Lung microvascular endothelial cell (primary cell): Measurements from ENCODE around the gene ETV3. TPM values are rescaled to one million over a fixed set of nuclear protein-coding genes. Genes with fewer than 3 reads are reported as not detected.
A peak's percentile ranks its signal among the peaks of the same experiment; 100 is the strongest.
"Not testable (repeated sequence)": the region's sequence is repeated elsewhere in the genome, so short reads cannot be mapped to it uniquely, and the experiment has no call there.

Experiments
- DNase-seq, 2 donors: peaks; one replicate each; pipeline versions ENCODE4 v3.0.0 to v3.0.0-alpha.2; 2010; ENCODE audit warnings: low read depth in 2 of 2
- total RNA-seq: library from RNA; depleted of rRNA; stranded (reverse); fragments of >200 nt; gene quantifications from 2 replicates; pipeline ENCODE4 v1.2.1, GENCODE V29; 2014

ETV3 gene
- total RNA-seq, 1 donor from 2014 or later, result 15.1 TPM

DNA sequence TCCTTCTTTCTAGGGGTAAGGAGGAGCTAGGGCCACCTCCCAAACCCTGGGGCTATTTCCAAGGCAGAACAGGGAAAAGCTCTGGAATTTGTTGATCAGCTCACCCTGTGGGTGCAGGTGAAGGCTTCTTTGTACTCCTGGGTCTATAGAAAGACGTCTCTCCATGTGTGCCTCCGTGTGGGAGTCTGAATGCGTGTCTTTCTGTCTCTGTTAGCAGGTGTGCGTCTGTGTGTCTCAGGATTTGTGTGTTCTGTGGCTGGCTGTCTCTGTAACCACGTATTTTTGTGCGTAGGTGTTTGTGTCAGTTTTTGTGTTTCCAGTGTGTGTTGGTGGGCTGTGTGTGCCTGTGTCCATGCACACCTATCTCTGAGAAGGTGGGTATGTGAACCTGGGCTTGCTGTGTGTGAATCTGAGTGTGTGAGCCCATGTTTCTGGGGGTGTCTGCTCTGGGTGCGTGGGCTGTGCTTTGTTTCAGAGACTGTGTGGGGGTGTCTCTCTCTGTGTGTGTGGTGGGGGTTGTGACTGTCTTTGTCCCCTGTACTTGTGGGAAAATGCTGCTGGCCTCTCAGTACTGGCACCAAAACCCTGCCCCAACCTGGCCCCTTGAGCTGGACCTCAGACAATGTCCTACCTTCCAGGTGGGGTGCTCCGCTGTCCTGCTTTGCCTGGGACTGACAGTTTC lies 25.9 kb downstream of the ETV3 start:
- no peak for DNase-seq

DNA sequence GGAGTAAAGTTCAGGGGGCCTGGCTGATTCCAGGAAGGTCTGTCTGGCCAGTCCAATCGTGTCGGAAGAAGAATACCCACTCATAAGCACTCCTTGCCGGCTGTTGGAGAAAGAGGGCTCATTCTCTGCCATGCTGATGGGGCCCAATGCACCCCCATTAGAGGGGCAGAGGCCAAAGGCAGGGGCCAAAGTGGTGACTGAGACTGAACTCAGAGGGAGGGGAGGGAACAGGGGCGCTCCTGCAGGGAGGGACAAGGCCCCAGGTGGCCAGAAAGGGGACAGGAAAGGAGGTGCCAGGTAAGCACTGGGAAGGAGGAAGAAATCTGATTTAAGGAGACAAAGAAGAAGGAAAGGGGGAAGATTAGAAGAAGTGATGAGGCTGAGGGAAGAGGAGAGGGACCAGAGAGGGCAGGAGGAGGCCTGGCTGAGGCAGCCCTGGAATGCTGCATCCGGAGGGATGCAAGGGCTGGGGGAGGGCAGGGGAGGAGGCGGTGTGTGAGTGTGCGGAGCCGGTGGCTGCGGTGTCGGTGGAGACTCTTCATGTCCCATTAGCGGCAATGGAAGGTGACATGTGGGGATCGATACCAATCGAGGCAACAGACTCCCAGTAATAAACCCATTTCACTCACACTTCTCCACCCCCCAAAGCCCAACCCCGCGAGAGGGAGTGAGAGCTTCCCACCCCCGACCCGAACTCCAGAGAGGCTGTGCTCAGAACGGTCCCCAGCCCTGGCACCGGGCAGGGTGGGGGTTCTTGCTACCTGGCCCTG lies 26.6 kb downstream of the ETV3 start:
- no peak for DNase-seq

DNA sequence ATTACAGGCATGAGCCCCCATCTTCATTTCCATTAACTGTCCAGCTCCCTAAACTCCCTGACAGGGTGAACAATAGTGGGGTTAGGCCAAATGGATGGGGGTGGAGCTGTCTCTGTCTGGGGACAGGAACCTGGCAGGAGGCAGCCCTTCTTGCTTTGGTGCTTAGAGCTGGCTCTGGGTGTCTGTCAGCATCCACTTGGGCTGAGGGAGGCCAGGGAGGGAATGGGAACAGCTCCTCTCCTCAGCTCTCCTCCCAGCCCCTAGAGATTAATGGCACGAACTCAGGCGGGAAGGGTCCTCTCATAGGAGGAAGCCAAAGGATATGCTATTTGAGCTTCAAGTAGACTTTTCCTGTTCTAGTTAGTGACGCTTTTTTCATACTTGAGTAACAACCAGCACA lies 27.5 kb downstream of the ETV3 start:
- no peak for DNase-seq

DNA sequence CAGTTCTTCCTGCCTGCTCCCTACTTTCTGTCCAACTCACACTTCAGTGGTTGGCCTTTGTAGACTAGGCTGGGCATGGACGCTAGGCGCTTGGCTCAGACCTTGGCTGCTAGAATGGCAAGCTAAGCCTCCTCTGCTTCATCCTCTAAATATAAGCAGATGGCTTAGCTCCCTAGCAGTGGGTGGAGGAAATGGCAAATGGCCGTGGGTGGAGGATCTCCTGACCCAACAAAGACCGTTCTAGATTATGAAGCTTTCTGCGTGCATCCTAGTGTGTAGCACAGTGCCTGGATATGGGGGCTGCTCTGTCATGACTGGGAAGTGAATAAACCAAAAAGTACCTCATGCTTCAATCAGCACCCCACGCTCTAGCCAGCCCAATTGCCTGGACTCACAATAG lies 28.2 kb downstream of the ETV3 start:
- no peak for DNase-seq

DNA sequence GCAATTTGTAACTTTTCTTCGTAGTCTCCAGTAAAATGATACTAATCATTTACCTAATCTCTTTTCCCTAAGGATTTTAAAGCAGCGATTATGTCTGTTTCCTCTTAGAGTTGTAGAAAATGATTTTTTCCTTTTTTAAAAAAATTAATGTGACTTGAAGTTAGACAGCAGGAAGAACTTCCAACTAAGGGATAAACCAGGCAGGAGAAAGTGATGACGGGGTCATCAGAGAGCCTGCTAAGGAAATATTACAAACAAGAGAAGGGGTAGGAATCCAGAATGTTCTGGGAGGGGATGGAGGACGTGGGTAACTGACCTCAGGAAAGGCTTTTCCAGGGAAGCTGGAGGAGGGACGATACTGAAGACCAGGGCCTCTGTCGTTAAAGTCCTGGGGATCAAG lies 29.7 kb downstream of the ETV3 start:
- no peak for DNase-seq

DNA sequence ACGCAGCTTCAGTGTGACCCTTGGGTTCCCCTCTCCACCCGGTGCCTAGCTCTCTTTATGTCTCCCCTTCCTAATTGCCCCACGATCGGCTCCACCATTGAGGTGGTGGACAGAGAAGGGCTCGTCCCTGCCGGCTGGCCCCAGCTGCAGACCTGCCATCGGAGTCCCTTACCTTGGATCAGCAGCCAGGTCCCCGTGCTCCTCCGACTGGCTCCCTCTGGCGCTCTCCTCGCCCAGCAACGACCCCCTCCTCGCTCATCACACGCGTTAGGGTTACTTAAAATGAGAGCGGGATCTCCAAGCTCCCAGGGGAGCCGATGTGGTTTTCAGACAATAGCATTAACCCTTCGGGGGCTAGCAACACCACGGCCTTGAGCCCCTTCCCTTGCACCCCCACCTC lies 30.5 kb downstream of the ETV3 start:
- no peak for DNase-seq

- DNase-seq, result no peak
Measured at GRCh38 chr1:157106813-157107189, 31.4 kb downstream of the ETV3 start.

GRCh38 chr1:157105988-157106812 lies 32.0 kb downstream of the ETV3 start:
- peak; percentile 54 to 89 for DNase-seq

- DNase-seq, result no peak
Measured at GRCh38 chr1:157105298-157105987, 32.8 kb downstream of the ETV3 start.

GRCh38 chr1:157104598-157105293 lies 33.4 kb downstream of the ETV3 start:
- DNase-seq, result peak in 1 of 2 donors; percentile 19

DNA sequence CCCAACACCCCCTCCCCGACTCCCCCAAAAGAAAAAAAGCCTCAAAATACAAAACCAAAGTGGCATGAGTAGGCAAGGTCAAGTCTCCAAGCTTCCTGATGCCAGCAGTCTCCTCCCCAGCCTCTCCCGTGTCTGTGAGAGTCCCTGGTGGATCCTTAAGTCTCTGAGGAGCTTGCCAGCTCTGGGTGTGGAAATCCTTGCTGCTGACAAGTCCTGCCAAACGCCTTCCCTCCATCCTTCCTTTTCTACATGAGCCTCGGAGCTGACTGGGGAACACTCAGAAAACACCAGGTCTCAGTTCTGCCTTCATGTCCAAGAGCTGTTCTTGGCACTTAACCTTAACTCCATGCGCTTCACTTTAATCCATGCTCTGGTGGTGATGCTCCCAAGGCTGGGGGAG lies 34.9 kb downstream of the ETV3 start:
- DNase-seq, result no peak

GRCh38 chr1:157101149-157101548 lies 37.0 kb downstream of the ETV3 start:
- DNase-seq, result no peak

DNA sequence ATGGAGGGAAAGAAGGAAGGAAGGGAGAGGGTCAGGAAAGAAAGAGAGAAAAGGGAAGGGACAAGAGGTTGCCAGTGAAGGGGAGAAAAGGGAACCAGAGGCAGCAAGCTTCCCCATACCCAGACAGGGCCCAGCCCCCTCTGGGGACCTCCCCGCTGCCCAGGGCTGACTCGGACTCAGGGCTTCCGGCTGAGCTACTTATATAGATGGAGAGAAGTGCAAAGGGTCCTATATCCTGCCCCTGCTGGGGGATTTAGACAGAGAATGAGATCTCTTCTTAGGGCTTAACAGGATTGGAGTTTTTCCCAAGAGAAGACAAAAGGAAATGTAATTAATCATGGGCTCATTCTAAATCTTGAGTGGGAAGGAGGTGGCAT lies 38.6 kb downstream of the ETV3 start, which contains the start of gene ETV3L:
ETV3L (minus strand) TSS at position 176 of the 377 bp plus-strand sequence. CDS start 285 bp downstream, outside the sequence.
- DNase-seq, result peak in 1 of 2 donors; percentile 14

DNA sequence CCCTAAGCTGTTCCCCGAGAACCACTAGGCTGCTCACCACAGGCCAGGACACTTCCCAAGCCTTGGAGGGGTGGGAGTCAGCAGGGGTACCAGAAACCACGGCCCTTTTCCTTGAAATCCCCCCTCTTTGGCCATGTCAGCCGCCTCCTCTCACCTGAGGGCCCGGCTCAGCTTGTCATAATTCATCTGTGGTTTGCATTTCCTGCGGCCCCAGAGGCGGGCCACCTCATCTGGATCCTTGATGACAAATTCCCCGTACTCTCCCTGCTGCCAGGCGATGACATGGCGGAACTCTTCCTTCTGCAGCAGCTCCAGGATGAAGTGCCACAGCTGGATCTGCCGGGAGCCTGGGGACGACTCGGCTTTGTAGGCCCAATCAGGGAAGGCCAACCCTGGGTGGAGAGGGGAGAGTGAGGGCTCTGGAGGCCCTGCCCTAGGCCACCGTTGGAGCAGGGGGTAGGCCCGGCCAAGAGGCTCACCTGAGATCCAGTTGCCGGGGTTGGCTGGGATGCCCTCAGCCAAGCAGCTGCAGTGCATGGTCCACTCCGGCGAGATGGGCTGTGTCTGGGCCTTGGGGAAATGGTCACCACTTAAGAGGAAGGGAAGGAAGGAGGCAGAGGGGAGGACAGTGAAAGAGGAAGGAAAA lies 39.1 kb downstream of the ETV3 start:
- DNase-seq, result not testable (repeated sequence)

- DNase-seq, result no peak
Measured at GRCh38 chr1:157098519-157098918, 39.7 kb downstream of the ETV3 start.

DNA sequence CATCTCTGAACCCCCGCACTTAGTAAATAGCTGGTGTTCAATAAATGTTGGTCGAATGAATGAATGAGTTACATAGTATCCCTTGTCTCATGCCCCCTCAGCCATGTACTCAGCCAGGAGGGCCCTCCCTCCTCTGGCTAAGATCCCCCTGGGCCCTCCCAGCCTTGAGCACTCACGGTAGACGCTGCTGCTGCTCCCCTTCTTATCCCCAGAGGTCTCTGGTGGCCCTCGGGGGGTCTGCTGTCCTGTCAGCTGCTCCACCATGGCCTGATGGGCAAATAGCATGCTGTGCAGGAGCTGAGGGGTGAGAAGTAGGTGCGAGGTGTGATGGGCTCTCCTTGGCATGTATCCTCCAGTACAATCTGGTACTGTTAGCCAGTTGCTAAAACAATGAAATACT lies 40.5 kb downstream of the ETV3 start:
- no peak for DNase-seq

GRCh38 chr1:157096881-157097280 lies 41.3 kb downstream of the ETV3 start:
- DNase-seq, result no peak

DNA sequence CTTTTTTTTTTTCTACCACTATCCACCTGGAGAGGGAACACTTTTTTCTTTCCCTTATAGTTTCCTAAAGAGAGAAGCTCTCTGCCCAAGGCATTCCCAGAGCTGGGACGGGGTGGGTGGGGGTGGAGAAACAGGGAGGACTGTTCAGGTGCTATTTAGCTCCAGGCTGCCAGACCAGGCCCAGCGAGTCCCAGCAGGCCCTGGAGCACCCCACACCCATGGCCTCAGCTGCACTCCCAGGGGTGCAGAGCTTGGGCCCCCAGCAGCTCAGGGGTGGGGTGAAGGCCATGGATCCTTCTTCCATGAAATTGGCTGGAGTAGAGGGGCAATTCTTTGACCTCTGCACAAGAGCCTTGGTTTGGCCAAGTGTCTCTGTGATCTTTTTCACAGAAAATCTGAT lies 42.6 kb downstream of the ETV3 start:
- DNase-seq, result no peak

GRCh38 chr1:157095091-157095490 lies 43.1 kb downstream of the ETV3 start:
- DNase-seq, result no peak

DNA sequence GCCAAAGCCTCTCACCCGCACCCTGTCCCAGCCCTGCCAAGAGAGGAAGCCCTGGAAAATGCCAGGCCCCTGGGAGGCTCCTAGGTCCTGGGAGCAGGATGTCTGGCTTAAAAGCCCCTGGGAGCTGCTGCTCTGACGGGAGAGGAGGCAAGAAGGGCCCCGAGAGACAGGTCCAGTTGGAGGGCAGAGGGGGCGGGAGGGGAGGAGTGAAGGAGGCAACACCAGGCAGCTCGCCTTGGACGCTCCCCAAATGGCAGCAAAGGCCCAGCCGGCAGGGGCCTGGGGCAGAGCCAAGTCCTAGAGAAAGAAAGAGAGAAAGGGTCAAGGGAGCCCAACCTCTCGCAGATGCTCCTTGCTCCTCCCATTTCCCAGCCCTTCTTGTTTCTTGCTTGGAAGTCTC lies 45.4 kb downstream of the ETV3 start:
- DNase-seq, result no peak
